Parathyroid adenoma (tissue), 2 donors: ENCODE measurements around the gene NSF.

Experiments used
- H2AFZ ChIP-seq: fragments of 300-600 bp; sonication (generic); one replicate; pipeline ENCODE4 v1.7.0; 2017; ENCODE audit warnings: antibody characterized with exemption, mild to moderate bottlenecking
- H3K27ac ChIP-seq: fragments of 300-600 bp; sonication (generic); one replicate; pipeline ENCODE4 v1.7.0; 2017
- H3K27me3 ChIP-seq: fragments of 300-600 bp; sonication (generic); one replicate; pipeline ENCODE4 v1.7.0; 2017; ENCODE audit warnings: low read length; ENCODE audit not compliant: control insufficient read depth, insufficient read depth
- H3K36me3 ChIP-seq: fragments of 300-600 bp; sonication (generic); one replicate; pipeline ENCODE4 v1.7.0; 2017; ENCODE audit warnings: low read length; ENCODE audit not compliant: control insufficient read depth, insufficient read depth
- H3K4me1 ChIP-seq: fragments of 300-600 bp; sonication (generic); one replicate; pipeline ENCODE4 v1.7.0; 2017; ENCODE audit warnings: control low read depth
- H3K4me2 ChIP-seq: fragments of 300-600 bp; sonication (generic); one replicate; pipeline ENCODE4 v1.7.0; 2017; ENCODE audit warnings: low read length
- H3K4me3 ChIP-seq: fragments of 300-600 bp; sonication (generic); one replicate; pipeline ENCODE4 v1.7.0; 2017; ENCODE audit warnings: low read depth, low read length
- H3K79me2 ChIP-seq: fragments of 300-600 bp; sonication (generic); one replicate; pipeline ENCODE4 v1.7.0; 2017; ENCODE audit warnings: control low read depth
- H3K9ac ChIP-seq: fragments of 300-600 bp; sonication (generic); one replicate; pipeline ENCODE4 v1.7.0; 2017; ENCODE audit warnings: mild to moderate bottlenecking
- H3K9me3 ChIP-seq: fragments of 300-600 bp; sonication (generic); one replicate; pipeline ENCODE4 v1.7.0; 2017; ENCODE audit warnings: low read length; ENCODE audit not compliant: control insufficient read depth
- TF ChIP-seq, protein P1 (sequence below): fragments of 300-600 bp; sonication (generic); IDR thresholded peaks from one replicate; pipeline ENCODE4 v1.7.0; 2017; ENCODE audit warnings: antibody characterized with exemption, mild to moderate bottlenecking
- donor health status: primary hyperparathyroidism.

NSF gene

DNA sequence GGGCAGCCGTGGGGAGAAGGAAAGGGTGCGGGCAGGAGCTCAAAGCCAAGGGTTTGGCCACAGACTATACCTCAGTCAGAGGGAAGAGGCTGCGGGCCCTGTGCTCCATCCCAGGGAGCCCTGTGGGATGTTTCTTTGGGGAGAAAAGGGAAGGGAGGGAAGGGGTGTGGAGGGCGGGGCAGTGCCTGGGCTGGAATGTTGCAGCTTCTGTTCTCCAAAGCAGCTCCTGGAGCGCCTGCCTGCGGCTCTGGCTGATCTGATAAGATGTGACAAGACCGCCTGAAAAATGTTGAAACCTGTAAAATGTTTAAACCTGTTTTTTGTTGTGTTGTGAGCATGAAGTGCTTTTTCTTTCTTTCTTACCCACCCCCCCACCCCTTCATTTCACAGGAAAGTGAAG, 195.2 kb downstream of the NSF start:
- Histone ChIP-seq H3K4me3 (no peak overlapping the region), H3K4me1 (no peaks in the 10 kb centered on the region), H3K27me3 (no peaks in the 10 kb centered on the region), H2AFZ (no peak overlapping the region), H3K27ac (no peak overlapping the region), H3K79me2 (no peaks in the 10 kb centered on the region), H3K36me3 (no peaks in the 10 kb centered on the region), H3K4me2 (no peak overlapping the region), H3K9me3 (no peaks in the 10 kb centered on the region), H3K9ac (no peak overlapping the region)
- TF ChIP-seq, protein P1, sequence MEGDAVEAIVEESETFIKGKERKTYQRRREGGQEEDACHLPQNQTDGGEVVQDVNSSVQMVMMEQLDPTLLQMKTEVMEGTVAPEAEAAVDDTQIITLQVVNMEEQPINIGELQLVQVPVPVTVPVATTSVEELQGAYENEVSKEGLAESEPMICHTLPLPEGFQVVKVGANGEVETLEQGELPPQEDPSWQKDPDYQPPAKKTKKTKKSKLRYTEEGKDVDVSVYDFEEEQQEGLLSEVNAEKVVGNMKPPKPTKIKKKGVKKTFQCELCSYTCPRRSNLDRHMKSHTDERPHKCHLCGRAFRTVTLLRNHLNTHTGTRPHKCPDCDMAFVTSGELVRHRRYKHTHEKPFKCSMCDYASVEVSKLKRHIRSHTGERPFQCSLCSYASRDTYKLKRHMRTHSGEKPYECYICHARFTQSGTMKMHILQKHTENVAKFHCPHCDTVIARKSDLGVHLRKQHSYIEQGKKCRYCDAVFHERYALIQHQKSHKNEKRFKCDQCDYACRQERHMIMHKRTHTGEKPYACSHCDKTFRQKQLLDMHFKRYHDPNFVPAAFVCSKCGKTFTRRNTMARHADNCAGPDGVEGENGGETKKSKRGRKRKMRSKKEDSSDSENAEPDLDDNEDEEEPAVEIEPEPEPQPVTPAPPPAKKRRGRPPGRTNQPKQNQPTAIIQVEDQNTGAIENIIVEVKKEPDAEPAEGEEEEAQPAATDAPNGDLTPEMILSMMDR: no peak

DNA sequence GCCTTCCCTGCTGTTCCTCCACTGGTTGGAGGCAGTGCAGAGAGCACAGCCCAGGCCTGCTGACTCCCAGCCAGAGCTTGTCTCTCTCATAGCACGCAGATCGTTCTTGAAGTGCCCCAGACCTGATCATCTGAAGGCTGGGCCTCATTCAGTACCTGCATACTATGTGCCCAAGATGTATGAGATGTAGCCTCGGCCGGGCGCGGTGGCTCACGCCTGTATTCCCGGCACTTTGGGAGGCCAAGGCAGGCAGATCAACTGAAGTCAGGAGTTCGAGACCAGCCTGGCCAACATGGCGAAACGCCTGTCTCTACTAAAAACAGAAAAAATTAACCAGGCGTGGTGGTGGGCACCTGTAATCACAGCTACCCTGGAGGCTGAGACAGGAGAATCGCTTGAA, 197.0 kb downstream of the NSF start:
- Histone ChIP-seq H3K9me3 (no peaks in the 10 kb centered on the region), H3K4me1 (no peaks in the 10 kb centered on the region), H2AFZ (no peak overlapping the region), H3K79me2 (no peaks in the 10 kb centered on the region), H3K4me2 (no peak overlapping the region), H3K27ac (no peak overlapping the region), H3K36me3 (no peaks in the 10 kb centered on the region), H3K27me3 (no peaks in the 10 kb centered on the region), H3K4me3 (no peak overlapping the region), H3K9ac (no peak overlapping the region)
- TF ChIP-seq, protein P1: no peak

DNA sequence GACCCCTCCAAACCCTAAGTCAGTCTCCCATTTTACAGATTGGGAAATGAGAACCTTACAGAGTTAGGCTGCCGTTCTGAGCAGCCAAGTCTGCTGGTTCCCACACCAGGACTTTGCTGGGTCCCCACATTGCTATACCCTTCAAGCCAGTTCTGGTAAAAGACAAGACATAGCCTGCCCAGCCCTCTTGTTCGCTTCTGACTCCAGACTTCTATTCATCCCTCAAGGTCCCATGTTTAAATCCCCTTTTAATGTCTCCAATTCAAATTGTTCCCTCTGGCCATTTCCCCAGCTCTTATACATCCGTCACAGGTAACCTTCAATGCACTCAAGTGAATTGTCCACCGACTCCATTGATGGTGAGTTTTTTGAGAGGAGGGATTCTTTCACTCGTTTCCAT, 197.8 kb downstream of the NSF start:
- Histone ChIP-seq H3K79me2 (no peaks in the 10 kb centered on the region), H3K27me3 (no peaks in the 10 kb centered on the region), H3K9me3 (no peaks in the 10 kb centered on the region), H2AFZ (no peak overlapping the region), H3K27ac (no peak overlapping the region), H3K4me3 (no peak overlapping the region), H3K4me1 (no peaks in the 10 kb centered on the region), H3K9ac (no peak overlapping the region), H3K36me3 (no peaks in the 10 kb centered on the region), H3K4me2 (no peak overlapping the region)
- TF ChIP-seq, protein P1: no peak

DNA sequence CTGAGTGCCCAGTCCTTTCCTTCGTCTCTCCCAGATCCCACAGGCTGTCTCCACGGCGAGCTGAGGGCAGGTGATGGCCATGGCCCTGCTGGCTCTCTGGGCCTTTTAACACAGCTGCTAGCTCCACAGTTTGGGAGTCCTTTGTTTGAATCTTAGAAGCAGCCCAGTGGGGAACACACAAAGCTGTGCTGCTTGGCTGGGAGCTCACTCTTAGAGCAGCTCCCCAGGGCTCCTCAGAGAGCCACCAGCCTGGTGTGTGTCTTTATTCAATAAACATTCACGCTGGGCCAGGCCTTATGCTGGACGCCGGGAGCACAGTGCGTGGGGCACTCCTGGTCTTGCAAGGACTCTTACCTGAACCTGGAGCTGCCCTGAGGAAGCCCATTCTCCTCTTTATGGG, 198.3 kb downstream of the NSF start:
- Histone ChIP-seq H3K4me1 (no peaks in the 10 kb centered on the region), H3K9me3 (no peaks in the 10 kb centered on the region), H3K4me3 (no peak overlapping the region), H3K27ac (no peak overlapping the region), H3K79me2 (no peaks in the 10 kb centered on the region), H3K9ac (no peak overlapping the region), H3K27me3 (no peaks in the 10 kb centered on the region), H3K4me2 (no peak overlapping the region), H2AFZ (no peak overlapping the region), H3K36me3 (no peaks in the 10 kb centered on the region)
- TF ChIP-seq, protein P1: no peak

DNA sequence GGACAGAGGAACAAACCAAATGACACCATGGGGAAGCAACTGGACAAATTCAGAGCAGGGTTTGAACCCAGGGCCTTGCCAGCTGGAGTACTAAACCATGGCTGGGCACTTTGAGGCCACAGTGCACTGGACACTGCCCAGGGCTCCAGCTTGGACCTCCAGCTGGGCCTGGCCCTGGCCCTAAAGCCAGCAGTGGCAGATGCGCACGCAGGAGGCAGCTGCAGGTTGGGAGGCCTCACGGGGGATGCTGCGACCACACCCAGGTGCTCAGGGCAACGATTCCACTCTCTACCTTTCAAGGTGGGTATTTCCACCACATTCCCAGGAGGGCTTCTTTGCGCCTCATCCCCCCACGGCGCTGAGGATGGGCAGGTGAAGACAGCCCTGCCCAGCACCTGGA, 199.1 kb downstream of the NSF start:
- Histone ChIP-seq H3K27ac (no peak overlapping the region), H2AFZ (no peak overlapping the region), H3K79me2 (no peaks in the 10 kb centered on the region), H3K9ac (no peak overlapping the region), H3K4me2 (no peak overlapping the region), H3K36me3 (no peaks in the 10 kb centered on the region), H3K4me1 (no peaks in the 10 kb centered on the region), H3K4me3 (no peak overlapping the region), H3K9me3 (no peaks in the 10 kb centered on the region), H3K27me3 (no peaks in the 10 kb centered on the region)
- TF ChIP-seq, protein P1: no peak
